ENCODE results near the gene C1QTNF1. TPM values are rescaled to one million over a fixed set of nuclear protein-coding genes. Genes with fewer than 3 reads are reported as not detected.
A peak's percentile ranks its signal among the peaks of the same experiment; 100 is the strongest.
"Not testable (repeated sequence)": the region's sequence is repeated elsewhere in the genome, so short reads cannot be mapped to it uniquely, and the experiment has no call there.

The C1QTNF1 gene
- total and polyA plus RNA-seq, 4 experiments from 2014 or later, result not detected

DNA sequence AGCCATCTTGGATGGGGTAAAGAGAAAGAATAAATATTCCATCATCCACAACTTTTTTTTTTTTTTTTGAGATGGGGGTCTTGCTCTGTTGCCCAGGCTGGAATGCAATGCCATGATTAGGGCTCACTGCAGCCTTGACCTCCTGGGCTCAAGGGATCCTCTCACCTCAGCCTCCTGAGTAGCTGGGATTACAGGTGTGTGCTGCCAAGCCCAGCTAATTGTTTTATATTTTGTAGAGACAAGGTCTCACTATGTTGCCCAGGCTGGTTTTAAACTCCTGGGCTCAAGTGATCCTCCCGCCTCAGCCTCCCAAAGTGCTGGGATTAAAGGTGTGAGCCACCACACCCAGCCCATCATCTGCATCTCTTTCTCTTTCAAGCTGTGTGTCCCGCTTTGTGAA lies 2.0 kb upstream of the C1QTNF1 start:
- intact Hi-C loops (cut with micrococcal nuclease); H3K9me3 ChIP-seq (ENCODE audit: control insufficient read depth in 1 of 2, low read length in 2 of 2); DNase-seq; H3K4me3 Mint-ChIP-seq; H3K27ac Mint-ChIP-seq; POLR2A ChIA-PET (ENCODE audit: partially characterized antibody); H3K4me3 ChIP-seq (ENCODE audit: low read length in 2 of 2); H3K36me3 Mint-ChIP-seq; H3K36me3 ChIP-seq (ENCODE audit: insufficient read depth, low read length); H3K9me3 Mint-ChIP-seq; H3K27ac ChIP-seq (ENCODE audit: low read depth, low read length): not testable (repeated sequence)
- Histone ChIP-seq H3K4me1 (ENCODE audit: insufficient read depth, low read length) (peaks cover 13% of the 10 kb centered on the region), H3K27me3 (ENCODE audit: insufficient read depth, low read length) (peaks cover 14% of the 10 kb centered on the region)
- H3K4me1 Mint-ChIP-seq, result peaks cover 2 to 21% (median 4%) of the 10 kb centered on the region in 4 donors
- CTCF ChIA-PET (ENCODE audit: partially characterized antibody), result interaction anchor here (0.8 to 2.4 kb wide), 3 partner anchors 12 to 370 kb away, joined by 3 to 8 read pairs (median 3); partner anchors contain the start of gene CANT1
- peaks cover 10 to 24% of the 10 kb centered on the region in 2 donors for H3K27me3 Mint-ChIP-seq

DNA sequence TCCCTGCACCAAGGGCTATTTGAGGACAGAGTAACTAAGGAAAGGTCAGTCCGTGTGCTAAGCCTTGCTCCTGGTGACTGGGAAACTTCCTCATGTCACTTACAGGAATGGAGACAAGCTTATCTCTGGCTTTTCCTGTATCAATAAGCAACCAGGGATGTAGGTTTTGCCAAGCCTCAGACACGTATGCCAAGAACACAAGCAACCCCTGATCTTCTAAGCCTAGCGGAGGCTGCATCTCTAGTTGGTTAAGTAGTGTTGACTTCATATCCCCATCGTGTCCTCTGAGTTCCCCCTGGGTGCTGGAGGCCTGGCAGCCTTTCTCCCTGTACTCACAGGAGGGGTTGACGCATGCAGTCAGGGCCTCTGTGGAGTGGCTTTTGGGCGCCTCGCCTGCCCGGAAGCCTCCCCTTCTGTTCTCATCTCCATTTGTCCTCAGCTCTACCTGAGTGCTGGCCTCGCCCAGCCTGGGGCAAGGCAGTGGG lies 1.4 kb upstream of the C1QTNF1 start:
- CTCF ChIA-PET (ENCODE audit: partially characterized antibody), result interaction anchor here (0.8 kb wide), 1 partner anchor 14 kb away, joined by 3 read pairs; no protein-coding TSS in a partner anchor
- Mint-ChIP-seq H3K9me3 (no peaks in the 10 kb centered on the region), H3K36me3 (no peaks in the 10 kb centered on the region), H3K4me1 (peaks cover 2 to 21% (median 4%) of the 10 kb centered on the region in 4 donors), H3K27me3 (peaks cover 11 to 25% of the 10 kb centered on the region in 2 donors), H3K4me3 (peak overlapping the region in 1 of 8 donors; percentile 7), H3K27ac (no peak overlapping the region)
- Histone ChIP-seq H3K4me1 (ENCODE audit: insufficient read depth, low read length) (peaks cover 13% of the 10 kb centered on the region), H3K4me3 (ENCODE audit: low read length in 2 of 2) (no peak overlapping the region), H3K36me3 (ENCODE audit: insufficient read depth, low read length) (no peaks in the 10 kb centered on the region), H3K27ac (ENCODE audit: low read depth, low read length) (no peak overlapping the region), H3K9me3 (ENCODE audit: control insufficient read depth in 1 of 2, low read length in 2 of 2) (no peaks in the 10 kb centered on the region), H3K27me3 (ENCODE audit: insufficient read depth, low read length) (peaks cover 14% of the 10 kb centered on the region)
- POLR2A ChIA-PET (ENCODE audit: partially characterized antibody), result interaction anchor here (0.7 kb wide), 1 partner anchor 19 kb away, joined by 3 read pairs; no protein-coding TSS in a partner anchor
- intact Hi-C loops (cut with micrococcal nuclease), result no loop called here
- DNase-seq, result no peak

DNA sequence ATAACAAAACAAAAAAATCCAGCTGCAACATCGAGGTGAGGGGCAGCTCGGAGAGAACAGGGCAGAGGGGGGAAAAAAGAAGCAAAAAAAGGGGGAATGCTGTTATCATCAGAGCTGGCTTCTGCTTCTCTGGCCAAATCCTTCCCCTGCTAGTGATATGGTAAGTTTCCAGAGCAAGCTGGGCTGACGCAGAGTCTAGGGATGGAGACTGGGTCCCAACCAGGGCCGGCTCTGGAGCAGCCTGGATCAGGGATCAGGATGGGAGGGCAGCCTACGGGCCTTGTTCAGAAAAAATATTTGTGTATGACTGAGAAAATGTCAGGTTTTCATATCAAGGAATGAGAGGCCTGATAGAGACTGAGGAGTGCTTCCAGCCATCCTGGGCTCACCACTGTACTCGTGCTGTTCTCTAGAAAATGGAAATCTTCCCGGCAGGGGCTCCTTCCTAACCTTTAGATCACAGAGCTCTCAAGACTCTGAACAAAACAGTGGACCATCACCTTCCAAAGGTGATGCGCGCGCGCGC lies 726 bp upstream of the C1QTNF1 start:
- no peak overlapping the region for H3K4me3 ChIP-seq (ENCODE audit: low read length in 2 of 2)
- POLR2A ChIA-PET (ENCODE audit: partially characterized antibody), result no interaction called here
- Mint-ChIP-seq H3K36me3 (no peaks in the 10 kb centered on the region), H3K27ac (peak overlapping the region in 1 of 7 donors; percentile 87), H3K4me1 (peaks cover 2 to 21% (median 4%) of the 10 kb centered on the region in 4 donors), H3K27me3 (peaks cover 12 to 25% of the 10 kb centered on the region in 2 donors), H3K4me3 (peak overlapping the region; percentile 32 to 92 (median 72)), H3K9me3 (no peaks in the 10 kb centered on the region)
- CTCF ChIA-PET (ENCODE audit: partially characterized antibody), result no interaction called here
- H3K9me3 ChIP-seq (ENCODE audit: control insufficient read depth in 1 of 2, low read length in 2 of 2), result no peaks in the 10 kb centered on the region
- DNase-seq, result no peak
- no peak overlapping the region for H3K27ac ChIP-seq (ENCODE audit: low read depth, low read length)
- H3K4me1 ChIP-seq (ENCODE audit: insufficient read depth, low read length), result peaks cover 13% of the 10 kb centered on the region
- no peaks in the 10 kb centered on the region for H3K36me3 ChIP-seq (ENCODE audit: insufficient read depth, low read length)
- intact Hi-C loops (cut with micrococcal nuclease), result no loop called here
- H3K27me3 ChIP-seq (ENCODE audit: insufficient read depth, low read length), result peaks cover 14% of the 10 kb centered on the region

DNA sequence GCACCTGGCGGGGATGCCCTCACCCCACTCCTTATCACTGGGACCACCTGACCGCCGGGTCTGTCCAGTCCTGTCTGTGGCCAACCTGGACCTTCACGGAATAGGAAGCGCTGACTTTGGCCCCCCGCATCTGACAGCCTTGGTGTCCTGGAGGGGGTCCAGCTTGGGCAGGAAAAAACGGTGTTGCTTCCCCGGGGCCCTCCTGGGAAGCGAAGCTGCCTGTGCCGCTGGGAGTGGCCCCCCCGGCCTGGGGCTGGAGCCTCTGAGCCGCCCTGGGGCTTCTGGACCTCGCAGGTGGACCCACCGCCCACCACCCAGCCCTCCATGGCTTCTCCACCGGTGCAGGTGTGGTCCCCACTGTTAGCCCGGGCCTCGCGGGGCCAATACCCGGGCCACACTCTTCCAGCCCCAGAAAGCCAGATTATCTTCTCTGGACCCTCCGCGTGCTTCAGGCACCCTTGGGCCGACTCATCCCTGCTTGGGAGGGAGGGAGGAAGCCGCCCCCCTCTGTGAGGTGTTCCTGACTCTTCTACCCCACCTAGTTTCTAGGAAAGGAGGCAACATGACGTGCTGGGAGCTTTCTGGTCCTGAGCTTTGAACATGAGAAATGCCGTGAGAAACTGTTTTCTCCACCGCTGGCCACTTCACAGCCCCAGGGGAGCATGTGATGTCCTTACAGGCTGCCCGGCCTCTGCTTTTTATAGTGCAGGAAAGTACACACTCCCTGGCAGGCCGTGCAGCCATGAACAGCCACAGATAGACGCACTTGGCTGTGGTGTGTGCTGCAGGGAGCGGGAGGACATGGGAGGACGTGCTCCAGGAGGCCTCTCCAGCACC lies 1.1 kb downstream of the C1QTNF1 start:
- H3K27ac Mint-ChIP-seq, result peak overlapping the region in 2 of 7 donors; percentile 21 to 65
- peaks cover 19 to 28% of the 10 kb centered on the region in 2 donors for H3K27me3 Mint-ChIP-seq
- peaks cover 2 to 21% (median 4%) of the 10 kb centered on the region in 4 donors for H3K4me1 Mint-ChIP-seq
- H3K36me3 Mint-ChIP-seq, result no peaks in the 10 kb centered on the region
- CTCF ChIA-PET (ENCODE audit: partially characterized antibody), result no interaction called here
- Histone ChIP-seq H3K27me3 (ENCODE audit: insufficient read depth, low read length) (peaks cover 18% of the 10 kb centered on the region), H3K9me3 (ENCODE audit: control insufficient read depth in 1 of 2, low read length in 2 of 2) (no peaks in the 10 kb centered on the region), H3K27ac (ENCODE audit: low read depth, low read length) (no peak overlapping the region), H3K4me3 (ENCODE audit: low read length in 2 of 2) (peak overlapping the region in 1 of 2 donors; percentile 45), H3K36me3 (ENCODE audit: insufficient read depth, low read length) (no peaks in the 10 kb centered on the region), H3K4me1 (ENCODE audit: insufficient read depth, low read length) (peaks cover 13% of the 10 kb centered on the region)
- H3K4me3 Mint-ChIP-seq, result peak overlapping the region; percentile 64 to 90 (median 78)
- intact Hi-C loops (cut with micrococcal nuclease), result no loop called here
- no peaks in the 10 kb centered on the region for H3K9me3 Mint-ChIP-seq
- DNase-seq, result no peak
- POLR2A ChIA-PET (ENCODE audit: partially characterized antibody), result no interaction called here

DNA sequence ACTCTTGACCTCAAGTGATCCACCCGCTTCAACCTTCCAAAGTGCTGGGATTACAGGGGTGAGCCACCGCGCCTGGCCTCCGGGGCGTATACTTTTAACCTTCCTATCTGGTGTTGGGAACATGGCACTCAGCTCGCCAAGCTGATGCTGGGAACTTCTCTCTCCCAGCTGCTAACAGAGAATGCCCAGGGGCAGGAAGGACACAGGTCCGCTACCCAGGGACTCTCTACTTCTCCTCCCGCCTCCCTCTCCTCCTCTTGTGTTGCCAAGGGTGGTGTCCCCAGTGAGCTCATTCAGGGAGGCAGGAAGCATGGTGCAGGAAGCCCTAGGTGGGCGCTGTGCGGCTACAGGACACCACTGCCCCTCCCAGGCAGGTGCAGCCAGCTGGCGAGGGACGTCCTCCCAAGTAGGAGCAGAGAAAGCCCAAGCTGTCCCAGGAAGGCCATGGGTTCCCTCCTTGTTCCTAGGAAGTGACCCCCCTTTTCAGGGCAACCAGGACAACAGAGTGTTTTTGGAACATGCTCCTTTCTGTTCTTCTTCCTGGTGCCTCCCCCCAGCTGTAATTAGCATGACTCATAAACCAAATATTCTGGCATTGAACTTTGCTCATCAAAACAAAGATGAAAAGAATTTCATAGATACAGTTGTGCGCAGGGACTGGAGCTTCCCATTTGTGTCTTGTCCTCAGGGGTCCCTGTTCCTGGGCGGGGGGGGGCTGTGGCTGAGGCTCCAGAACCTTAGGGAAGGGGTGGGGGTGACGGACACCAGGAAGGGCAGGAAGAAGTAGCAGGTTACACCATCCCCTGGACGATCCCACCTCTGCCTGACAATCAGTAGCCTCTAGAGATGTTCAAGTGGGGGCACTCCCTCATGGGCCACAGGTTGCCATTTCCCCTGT lies 2.7 kb downstream of the C1QTNF1 start:
- H3K9me3 ChIP-seq (ENCODE audit: control insufficient read depth in 1 of 2, low read length in 2 of 2), result no peaks in the 10 kb centered on the region
- ChIA-PET CTCF (ENCODE audit: partially characterized antibody) (no interaction called here), POLR2A (ENCODE audit: partially characterized antibody) (no interaction called here)
- H3K36me3 Mint-ChIP-seq, result no peaks in the 10 kb centered on the region
- H3K4me3 Mint-ChIP-seq, result peak overlapping the region in 1 of 8 donors; percentile 36
- H3K36me3 ChIP-seq (ENCODE audit: insufficient read depth, low read length), result no peaks in the 10 kb centered on the region
- intact Hi-C loops (cut with micrococcal nuclease), result no loop called here
- peaks cover 18% of the 10 kb centered on the region for H3K27me3 ChIP-seq (ENCODE audit: insufficient read depth, low read length)
- H3K27ac ChIP-seq (ENCODE audit: low read depth, low read length), result no peak overlapping the region
- H3K27me3 Mint-ChIP-seq, result peaks cover 22 to 28% of the 10 kb centered on the region in 2 donors
- H3K4me1 Mint-ChIP-seq, result peaks cover 2 to 21% (median 4%) of the 10 kb centered on the region in 4 donors
- H3K27ac Mint-ChIP-seq, result no peak overlapping the region
- no peak for DNase-seq
- H3K4me1 ChIP-seq (ENCODE audit: insufficient read depth, low read length), result peaks cover 13% of the 10 kb centered on the region
- H3K9me3 Mint-ChIP-seq, result no peaks in the 10 kb centered on the region
- no peak overlapping the region for H3K4me3 ChIP-seq (ENCODE audit: low read length in 2 of 2)

DNA sequence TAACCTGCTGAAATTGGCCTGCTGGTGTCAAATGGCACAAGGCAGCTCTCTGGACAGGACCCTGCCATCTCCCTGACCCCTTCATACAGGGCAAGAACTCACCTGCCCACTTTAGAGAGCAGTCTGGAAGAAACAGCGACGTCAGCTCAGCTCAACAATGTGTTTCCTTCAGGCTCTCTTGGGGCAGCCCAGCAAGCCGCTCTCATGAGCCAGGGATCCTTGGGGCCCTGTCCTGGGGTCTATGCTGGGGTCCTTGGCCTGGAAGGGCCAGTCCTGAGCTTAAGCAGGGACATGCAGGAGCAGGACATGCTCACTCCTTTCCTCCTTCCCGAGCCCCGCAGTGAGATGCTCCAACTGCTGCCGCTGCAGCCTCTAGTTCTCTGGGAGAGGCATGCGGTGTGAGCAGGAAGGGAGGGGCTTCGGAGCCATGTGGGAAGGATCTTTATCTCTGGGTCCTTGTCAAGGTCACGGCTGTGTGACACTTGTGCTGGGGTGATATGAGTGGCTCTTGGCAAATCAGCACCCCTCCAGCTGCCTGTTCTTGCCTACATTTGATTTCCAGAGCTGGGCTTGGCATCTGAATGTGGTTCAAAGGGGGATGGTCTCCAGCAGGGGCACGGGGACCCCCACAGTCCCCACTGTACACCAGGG lies 3.4 kb downstream of the C1QTNF1 start:
- no peaks in the 10 kb centered on the region for H3K36me3 Mint-ChIP-seq
- no peaks in the 10 kb centered on the region for H3K9me3 Mint-ChIP-seq
- no peak for DNase-seq
- peaks cover 29 to 33% of the 10 kb centered on the region in 2 donors for H3K27me3 Mint-ChIP-seq
- H3K4me3 Mint-ChIP-seq, result no peak overlapping the region
- H3K27ac Mint-ChIP-seq, result no peak overlapping the region
- ChIA-PET CTCF (ENCODE audit: partially characterized antibody) (no interaction called here), POLR2A (ENCODE audit: partially characterized antibody) (no interaction called here)
- Histone ChIP-seq H3K36me3 (ENCODE audit: insufficient read depth, low read length) (no peaks in the 10 kb centered on the region), H3K9me3 (ENCODE audit: control insufficient read depth in 1 of 2, low read length in 2 of 2) (no peaks in the 10 kb centered on the region), H3K27ac (ENCODE audit: low read depth, low read length) (no peak overlapping the region), H3K4me3 (ENCODE audit: low read length in 2 of 2) (no peak overlapping the region), H3K4me1 (ENCODE audit: insufficient read depth, low read length) (peaks cover 13% of the 10 kb centered on the region), H3K27me3 (ENCODE audit: insufficient read depth, low read length) (peaks cover 18% of the 10 kb centered on the region)
- peaks cover 2 to 21% (median 4%) of the 10 kb centered on the region in 4 donors for H3K4me1 Mint-ChIP-seq
- intact Hi-C loops (cut with micrococcal nuclease), result no loop called here
